Endothelial cell of umbilical vein (primary cell): Measurements from ENCODE around the gene CYP19A1. TPM values are rescaled to one million over a fixed set of nuclear protein-coding genes. Genes with fewer than 3 reads are reported as not detected.

Experiments used
- BruUV-seq: library from RNA; stranded (reverse); fragments of 400-500 nt; replicated peaks from 2 replicates; lab custom pipeline; 2021; lab: Mats Ljungman, UMichigan
- CTCF ChIA-PET: fragments of 300-600, 350-600 bp; sonication (Branson Sonifier 250); formaldehyde crosslinking; loops from one replicate; lab custom pipeline; 2021; ENCODE audit warnings: antibody characterized with exemption, inconsistent platforms; lab: Charles Lee
- POLR2A ChIA-PET: fragments of 300-600, 350-600 bp; sonication (Branson Sonifier 250); formaldehyde crosslinking; loops from one replicate; lab custom pipeline; 2021; ENCODE audit warnings: antibody characterized with exemption, inconsistent platforms; lab: Charles Lee
- DNase-seq: peaks from one replicate; pipeline ENCODE4 v3.0.0-alpha.2; 2011; ENCODE audit warnings: low read depth, low spot score
- FAIRE-seq: peaks from 2 replicates; lab custom pipeline; 2011; peaks lifted over from hg19 to GRCh38; lab: Jason Lieb, UNC
- H2AFZ ChIP-seq: 2 replicates; pipeline ENCODE4 v1.6.0; 2012; ENCODE audit warnings: low read depth, low read length, control low read depth, inconsistent platforms
- H3K27ac ChIP-seq: 2 replicates; pipeline ENCODE4 v1.5.1; 2011; ENCODE audit warnings: low read depth, mild to moderate bottlenecking, control low read depth, low read length, moderate library complexity; ENCODE audit not compliant: insufficient read depth
- H3K27me3 ChIP-seq, 2 experiments: 2 replicates each; pipeline versions ENCODE4 v1.6.0 to v1.6.1; 2011; ENCODE audit warnings: low read length in 2 of 2, mixed read lengths in 1 of 2; ENCODE audit not compliant: control insufficient read depth in 2 of 2, insufficient read depth in 2 of 2
- H3K36me3 ChIP-seq, 2 experiments: 2 replicates in 1 of 2; 3 replicates in 1 of 2; pipeline ENCODE4 v1.5.1; 2011; ENCODE audit warnings: low read length in 2 of 2, mild to moderate bottlenecking in 1 of 2, moderate library complexity in 1 of 2; ENCODE audit not compliant: control insufficient read depth in 2 of 2, insufficient read depth in 2 of 2; ENCODE audit errors: extremely low read depth in 1 of 2
- H3K4me1 ChIP-seq: 3 replicates; pipeline ENCODE4 v1.5.1; 2011; ENCODE audit warnings: mild to moderate bottlenecking, low read length; ENCODE audit not compliant: control insufficient read depth, insufficient read depth; ENCODE audit errors: extremely low read depth
- H3K4me2 ChIP-seq: 2 replicates; pipeline ENCODE4 v1.6.1; 2011; ENCODE audit warnings: low read length, control low read depth, mixed read lengths; ENCODE audit not compliant: insufficient read depth
- H3K4me3 ChIP-seq, 3 experiments: fragments of 200-600 bp in 1 of 3; sonication (generic), shearing (Covaris generic) in 1 of 3; replicated peaks in 1 of 3; 2 replicates each; pipeline ENCODE4 v1.5.1; 2011 to 2016; ENCODE audit warnings: control low read depth in 3 of 3, low read length in 3 of 3, mild to moderate bottlenecking in 2 of 3, inconsistent platforms in 1 of 3, low read depth in 1 of 3, moderate library complexity in 1 of 3; ENCODE audit not compliant: insufficient read depth in 1 of 3
- H3K79me2 ChIP-seq: 2 replicates; pipeline ENCODE4 v1.6.0; 2012; ENCODE audit warnings: low read length, inconsistent platforms; ENCODE audit not compliant: control insufficient read depth, insufficient read depth
- H3K9ac ChIP-seq: replicated peaks from 2 replicates; pipeline ENCODE3; 2011; ENCODE audit warnings: low read length, control low read depth; ENCODE audit not compliant: insufficient read depth; ENCODE audit errors: extremely low read depth
- H3K9me1 ChIP-seq: replicated peaks from 3 replicates; pipeline ENCODE4 v1.6.0; 2011; ENCODE audit warnings: mild to moderate bottlenecking, low read length; ENCODE audit not compliant: control insufficient read depth, insufficient read depth; ENCODE audit errors: extremely low read depth
- H3K9me3 ChIP-seq: replicated peaks from 2 replicates; pipeline ENCODE4 v1.5.1; 2012; ENCODE audit warnings: low read length, inconsistent platforms; ENCODE audit not compliant: control insufficient read depth, insufficient read depth
- H4K20me1 ChIP-seq: replicated peaks from 2 replicates; pipeline ENCODE3; 2011; ENCODE audit warnings: mild to moderate bottlenecking, low read length; ENCODE audit not compliant: control insufficient read depth, insufficient read depth; ENCODE audit errors: extremely low read depth
- CTCF ChIP-seq, 2 donors: IDR thresholded peaks; 1 replicate in 1 of 2; 2 replicates in 1 of 2; pipeline ENCODE4 v1.5.1; 2011; ENCODE audit warnings: low read length in 2 of 2, mild to moderate bottlenecking in 2 of 2, moderate library complexity in 2 of 2, control low read depth in 1 of 2, inconsistent platforms in 1 of 2, low read depth in 1 of 2; ENCODE audit not compliant: insufficient read depth in 1 of 2; ENCODE audit errors: extremely low read depth in 1 of 2
- EZH2 ChIP-seq: IDR thresholded peaks from 2 replicates; pipeline ENCODE4 v1.6.1; 2012; ENCODE audit warnings: borderline replicate concordance, low read depth, mild to moderate bottlenecking, moderate library complexity, low read length, inconsistent platforms; ENCODE audit not compliant: severe bottlenecking
- FOS ChIP-seq: IDR thresholded peaks from 2 replicates; pipeline ENCODE4 v1.6.1; 2011; ENCODE audit warnings: mild to moderate bottlenecking, low read length, moderate library complexity, borderline replicate concordance; ENCODE audit not compliant: insufficient read depth
- GATA2 ChIP-seq: IDR thresholded peaks from 2 replicates; pipeline ENCODE4 v1.7.0; 2011; ENCODE audit warnings: low read depth, mild to moderate bottlenecking, moderate library complexity, mixed read lengths, low read length; ENCODE audit not compliant: insufficient read length, insufficient read depth
- JUN ChIP-seq: IDR thresholded peaks from 2 replicates; pipeline ENCODE4 v1.6.1; 2011; ENCODE audit warnings: borderline replicate concordance, low read depth; ENCODE audit not compliant: insufficient read length, insufficient read depth
- MYC ChIP-seq: IDR thresholded peaks from one replicate; pipeline ENCODE4 v1.6.1; 2011; ENCODE audit warnings: mild to moderate bottlenecking, low read depth, low read length
- POLR2A ChIP-seq: IDR thresholded peaks from 2 replicates; pipeline ENCODE4 v1.6.1; 2012; ENCODE audit warnings: low read depth, mild to moderate bottlenecking, control low read depth, low read length
- POLR2AphosphoS5 ChIP-seq: IDR thresholded peaks from 2 replicates; pipeline ENCODE4 v1.6.1; 2012; ENCODE audit warnings: low read depth, mild to moderate bottlenecking, control low read depth, low read length, moderate library complexity; ENCODE audit not compliant: insufficient read depth
- dilution Hi-C: fragments of 300-500 bp; cut with MboI; formaldehyde crosslinking; loops from one replicate; pipeline ENCODE4 v1.15.0; 2019; ENCODE audit warnings: low sequenced_read_pairs; ENCODE audit not compliant: extremely low pct_ligation_motif_present
- intact Hi-C: fragments of 100-400 bp; cut with micrococcal nuclease; formaldehyde crosslinking; loops from one replicate; pipeline ENCODE4 v1.10.0; 2022
- polyA plus RNA-seq, 4 experiments: library from polyadenylated mRNA; depleted of rRNA in 3 of 4; stranded (reverse) in 3 of 4; unstranded in 1 of 4; fragments of >200 nt; gene quantifications; 2 replicates each; pipeline versions ENCODE4 v1.2.1 to v1.2.3, GENCODE V29; 2011 to 2012; ENCODE audit warnings: missing spikeins in 1 of 4
- total RNA-seq: library from RNA; stranded (reverse); gene quantifications from 2 replicates; pipeline ENCODE4 v1.2.3, GENCODE V29; 2021
- TF ChIP-seq, protein P1 (sequence below): IDR thresholded peaks from 2 replicates; pipeline ENCODE4 v1.6.1; 2011; ENCODE audit not compliant: insufficient read depth, insufficient read length

CYP19A1 gene
- total and polyA plus RNA-seq, 2 donors (not counting 3 experiments of a cell fraction or from before 2014, with no cell fraction given): not detected

DNA sequence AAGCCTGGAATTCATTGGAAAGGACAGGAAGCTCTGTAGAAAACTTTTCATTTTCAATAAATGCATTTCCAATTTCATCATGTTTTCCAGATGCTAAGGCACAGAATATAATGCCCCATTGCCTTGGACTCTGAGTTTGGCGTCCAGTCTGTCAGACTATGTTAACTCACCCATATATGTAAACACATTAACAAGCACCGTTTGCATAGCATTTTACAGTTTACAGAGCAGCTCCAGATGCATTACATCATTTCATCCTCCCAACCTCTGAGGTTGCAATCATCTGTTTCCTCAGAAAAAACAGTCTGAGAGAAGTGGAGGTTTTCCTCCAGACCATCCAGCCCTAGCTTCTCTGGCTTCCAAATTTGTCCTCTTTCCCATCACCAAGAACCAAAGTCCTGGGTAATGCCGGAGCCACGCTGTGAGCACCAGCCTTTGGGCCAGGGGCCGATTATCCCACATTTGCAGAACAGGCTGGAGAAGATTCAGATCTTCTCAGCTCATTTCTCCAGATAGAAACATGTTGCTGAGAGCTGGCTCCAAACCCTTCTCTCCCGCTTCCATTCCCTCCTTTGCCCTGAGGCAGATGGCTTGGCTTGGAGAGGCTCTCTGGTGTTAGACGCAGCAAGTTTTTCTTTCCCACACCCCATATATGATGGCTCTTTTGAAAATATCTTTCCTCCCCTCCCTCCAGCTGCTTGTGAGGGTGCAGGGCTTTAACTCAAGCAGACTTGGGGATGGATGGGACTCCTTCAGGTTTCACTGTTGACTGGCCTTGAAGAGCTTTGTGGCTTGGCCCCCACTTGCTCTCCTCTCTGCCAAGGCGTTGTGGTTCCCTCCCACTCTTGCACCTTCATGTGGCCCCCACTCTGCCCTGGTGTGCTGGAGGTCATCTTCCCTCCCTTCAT is 26.0 kb downstream of the CYP19A1 start:
- Histone ChIP-seq H2AFZ (no peak overlapping the region), H3K27ac (no peak overlapping the region), H3K9ac (no peak overlapping the region), H3K36me3 (no peaks in the 10 kb centered on the region), H3K4me3 (no peak overlapping the region), H3K4me1 (no peaks in the 10 kb centered on the region), H3K79me2 (no peaks in the 10 kb centered on the region), H4K20me1 (no peaks in the 10 kb centered on the region), H3K4me2 (no peak overlapping the region), H3K9me3 (no peaks in the 10 kb centered on the region), H3K27me3 (peaks cover 85 to 91% of the 10 kb centered on the region in 2 experiments), H3K9me1 (no peaks in the 10 kb centered on the region)
- DNase-seq (no peak), FAIRE-seq (no peak)
- dilution Hi-C loops: no loop called here
- intact Hi-C loops: no loop called here
- ChIA-PET POLR2A (no interaction called here), CTCF (interaction anchor here (1.3 to 2.7 kb wide), 6 partner anchors 10 to 149 kb away, joined by 3 to 11 read pairs (median 6); no protein-coding TSS in a partner anchor)
- TF ChIP-seq POLR2AphosphoS5: no peak
- no peak for TF ChIP-seq CTCF (IDR thresholded peaks at IDR 0.05; ENCODE audit: extremely low read depth in 1 of 2, insufficient read depth in 1 of 2, low read depth in 1 of 2, low read length in 2 of 2)
- TF ChIP-seq GATA2: no peak
- TF ChIP-seq EZH2: no peak
- TF ChIP-seq, protein P1, sequence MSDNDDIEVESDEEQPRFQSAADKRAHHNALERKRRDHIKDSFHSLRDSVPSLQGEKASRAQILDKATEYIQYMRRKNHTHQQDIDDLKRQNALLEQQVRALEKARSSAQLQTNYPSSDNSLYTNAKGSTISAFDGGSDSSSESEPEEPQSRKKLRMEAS: no peak
- no peak for TF ChIP-seq FOS
- TF ChIP-seq JUN: no peak
- no peak for TF ChIP-seq POLR2A
- no peak for TF ChIP-seq MYC
- BruUV-seq: no TSS peak
